WTC11 (cell line): ENCODE data around the gene FRMD4A.

ENCODE experiments used
- ATF2 ChIP-seq: sonication (generic); formaldehyde crosslinking; IDR thresholded peaks from 2 replicates; pipeline ENCODE4 v1.8.1; 2022; ENCODE audit warnings: low read depth, missing genetic modification reagents, borderline replicate concordance
- CREB1 ChIP-seq: sonication (generic); formaldehyde crosslinking; IDR thresholded peaks from 2 replicates; pipeline ENCODE4 v1.8.0; 2023; ENCODE audit warnings: mild to moderate bottlenecking, missing genetic modification reagents
- ESRRA ChIP-seq: sonication (generic); formaldehyde crosslinking; IDR thresholded peaks from 2 replicates; pipeline ENCODE4 v1.8.1; 2022; ENCODE audit warnings: mild to moderate bottlenecking, missing genetic modification reagents, borderline replicate concordance
- FOXJ3 ChIP-seq: sonication (generic); formaldehyde crosslinking; IDR thresholded peaks from 2 replicates; pipeline ENCODE4 v1.9.0; 2021; ENCODE audit warnings: missing genetic modification reagents, mild to moderate bottlenecking, borderline replicate concordance
- GRHL2 ChIP-seq: fragments of 250-450 bp; sonication (Bioruptor Pico); IDR thresholded peaks from 2 replicates; pipeline ENCODE4 v1.8.0; 2022; ENCODE audit warnings: mild to moderate bottlenecking, moderate library complexity; ENCODE audit not compliant: insufficient replicate concordance, severe bottlenecking
- IRF2 ChIP-seq: sonication (generic); formaldehyde crosslinking; IDR thresholded peaks from 2 replicates; pipeline ENCODE4 v1.8.0; 2022; ENCODE audit warnings: low read depth, missing genetic modification reagents, borderline replicate concordance
- TEAD4 ChIP-seq: sonication (generic); formaldehyde crosslinking; IDR thresholded peaks from 2 replicates; pipeline ENCODE4 v1.8.0; 2022; ENCODE audit warnings: mild to moderate bottlenecking, missing genetic modification reagents
- TF ChIP-seq, protein P1 (sequence below): fragments of 200-600 bp; IDR thresholded peaks from 2 replicates; pipeline ENCODE4 v1.8.0; 2022; ENCODE audit warnings: antibody characterized with exemption

DNA sequence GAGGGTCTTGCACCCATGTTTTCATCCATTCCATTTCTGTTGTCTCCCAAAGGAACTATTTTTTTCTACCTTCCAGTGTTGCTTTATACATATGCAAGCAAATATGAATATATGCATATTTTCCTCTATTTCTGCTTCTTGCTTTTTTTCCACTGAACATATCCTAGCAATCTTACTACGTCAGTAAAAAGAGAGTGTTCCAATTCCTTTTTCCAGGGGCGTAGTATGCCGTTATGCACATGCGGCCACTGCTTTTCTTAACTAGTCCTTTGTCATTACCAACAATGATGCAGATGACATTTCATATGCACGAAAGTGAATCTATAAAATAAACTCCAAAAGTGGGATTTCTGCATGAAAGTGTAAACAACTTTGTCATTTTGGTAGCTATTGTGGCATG, 40.2 kb upstream of the FRMD4A start:
- TF ChIP-seq, protein P1, sequence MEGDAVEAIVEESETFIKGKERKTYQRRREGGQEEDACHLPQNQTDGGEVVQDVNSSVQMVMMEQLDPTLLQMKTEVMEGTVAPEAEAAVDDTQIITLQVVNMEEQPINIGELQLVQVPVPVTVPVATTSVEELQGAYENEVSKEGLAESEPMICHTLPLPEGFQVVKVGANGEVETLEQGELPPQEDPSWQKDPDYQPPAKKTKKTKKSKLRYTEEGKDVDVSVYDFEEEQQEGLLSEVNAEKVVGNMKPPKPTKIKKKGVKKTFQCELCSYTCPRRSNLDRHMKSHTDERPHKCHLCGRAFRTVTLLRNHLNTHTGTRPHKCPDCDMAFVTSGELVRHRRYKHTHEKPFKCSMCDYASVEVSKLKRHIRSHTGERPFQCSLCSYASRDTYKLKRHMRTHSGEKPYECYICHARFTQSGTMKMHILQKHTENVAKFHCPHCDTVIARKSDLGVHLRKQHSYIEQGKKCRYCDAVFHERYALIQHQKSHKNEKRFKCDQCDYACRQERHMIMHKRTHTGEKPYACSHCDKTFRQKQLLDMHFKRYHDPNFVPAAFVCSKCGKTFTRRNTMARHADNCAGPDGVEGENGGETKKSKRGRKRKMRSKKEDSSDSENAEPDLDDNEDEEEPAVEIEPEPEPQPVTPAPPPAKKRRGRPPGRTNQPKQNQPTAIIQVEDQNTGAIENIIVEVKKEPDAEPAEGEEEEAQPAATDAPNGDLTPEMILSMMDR: no peak
- TF ChIP-seq TEAD4 (CRISPR knock-in tag) (no peak), ATF2 (CRISPR knock-in tag) (no peak), IRF2 (CRISPR knock-in tag) (no peak), ESRRA (CRISPR knock-in tag) (no peak), CREB1 (CRISPR knock-in tag) (no peak), FOXJ3 (CRISPR knock-in tag) (no peak), GRHL2 (CRISPR knock-in tag) (no peak)
